GM19043 (cell line): ENCODE data around the gene ADAT3.
A peak's percentile ranks its signal among the peaks of the same experiment; 100 is the strongest.
"Not testable (repeated sequence)": the region's sequence is repeated elsewhere in the genome, so short reads cannot be mapped to it uniquely, and the experiment has no call there.

ENCODE experiments used
- ATAC-seq: cut with Tn5 transposase; IDR thresholded peaks from one replicate; pipeline ENCODE4 v1.9.1; 2021; ENCODE audit warnings: low read depth; ENCODE audit not compliant: unreplicated experiment

The ADAT3 gene

DNA sequence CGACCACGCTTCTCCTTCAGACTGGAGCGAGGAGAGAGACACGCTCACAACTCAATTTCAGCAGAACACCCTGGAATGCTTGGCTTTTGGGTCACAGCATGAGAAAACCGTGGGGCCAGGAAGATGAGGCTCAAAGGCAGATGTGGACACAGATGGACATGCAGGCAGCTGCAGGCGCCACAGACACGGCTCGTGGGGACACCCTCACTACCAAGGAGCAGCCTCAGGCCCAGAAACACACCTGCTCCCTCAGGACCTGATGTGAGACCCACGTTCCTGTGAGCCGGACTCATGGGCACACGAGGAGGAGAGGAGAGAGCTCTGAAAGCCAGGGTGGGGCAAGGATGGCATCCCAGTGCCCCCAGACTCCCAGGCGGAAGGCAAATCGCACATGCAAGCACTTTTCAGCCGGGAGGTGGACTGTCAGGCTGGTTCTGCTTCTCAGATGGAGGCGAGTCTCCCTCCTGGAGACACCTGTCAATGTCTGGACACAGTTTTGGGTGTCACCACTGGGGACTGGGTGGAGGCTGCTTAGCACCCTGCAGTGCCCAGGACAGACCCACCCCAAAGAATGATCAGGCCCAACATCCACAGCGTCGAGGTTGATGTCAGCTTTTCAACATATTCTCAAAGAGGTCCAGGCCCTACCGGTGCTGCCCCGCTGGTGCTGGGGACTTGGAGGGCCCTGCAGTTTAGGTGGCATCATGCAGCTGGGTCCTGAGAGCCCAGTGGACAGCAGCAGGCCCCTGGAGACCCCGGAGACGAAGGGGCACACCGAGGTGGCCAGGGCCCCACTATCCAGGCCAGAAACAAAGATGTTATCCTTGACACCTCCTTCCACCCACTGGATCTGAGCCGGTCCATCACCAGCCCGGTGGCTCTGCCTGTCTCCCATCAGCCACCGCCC, 22.2 kb upstream of the ADAT3 start:
- no peak for ATAC-seq

DNA sequence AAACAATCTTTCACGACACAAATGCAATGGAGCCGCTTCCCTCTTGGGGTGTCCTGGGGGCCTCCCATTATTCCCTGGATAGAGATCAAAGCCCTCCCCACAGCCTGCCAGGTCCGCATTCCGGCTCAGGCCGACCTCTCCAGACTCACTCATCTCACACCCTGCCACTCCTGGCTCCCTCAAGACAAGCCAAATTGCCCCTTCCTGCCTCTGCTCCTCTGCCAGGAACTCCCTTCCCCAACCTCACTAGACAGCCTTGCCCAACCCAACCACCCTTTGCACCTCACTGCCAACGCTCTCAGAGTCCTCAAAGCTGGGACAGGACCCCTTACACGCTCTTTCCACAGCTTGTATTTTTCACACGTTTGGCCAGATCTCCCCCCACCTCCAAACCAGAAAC, 21.4 kb upstream of the ADAT3 start:
- no peak for ATAC-seq

DNA sequence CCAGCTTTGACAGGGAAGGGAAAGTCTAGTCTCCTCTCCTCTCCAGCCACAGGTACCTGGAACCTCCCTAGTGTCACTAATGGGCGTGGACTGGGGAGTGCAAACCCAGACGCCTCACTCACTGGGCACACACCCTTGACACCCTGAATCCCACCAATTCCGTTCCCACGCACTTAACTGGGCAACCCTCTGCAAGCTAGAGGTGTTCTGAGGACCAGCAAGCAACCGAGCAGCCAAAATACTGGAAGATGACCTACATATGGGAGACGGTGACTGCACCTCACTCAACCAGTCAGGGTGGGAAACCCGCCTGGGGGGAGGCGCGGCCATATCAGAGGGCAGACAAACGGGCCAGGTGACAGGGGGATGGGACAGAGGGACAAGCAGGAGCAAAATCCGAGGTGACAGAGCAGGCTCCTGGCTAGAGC, 20.9 kb upstream of the ADAT3 start:
- ATAC-seq: no peak

DNA sequence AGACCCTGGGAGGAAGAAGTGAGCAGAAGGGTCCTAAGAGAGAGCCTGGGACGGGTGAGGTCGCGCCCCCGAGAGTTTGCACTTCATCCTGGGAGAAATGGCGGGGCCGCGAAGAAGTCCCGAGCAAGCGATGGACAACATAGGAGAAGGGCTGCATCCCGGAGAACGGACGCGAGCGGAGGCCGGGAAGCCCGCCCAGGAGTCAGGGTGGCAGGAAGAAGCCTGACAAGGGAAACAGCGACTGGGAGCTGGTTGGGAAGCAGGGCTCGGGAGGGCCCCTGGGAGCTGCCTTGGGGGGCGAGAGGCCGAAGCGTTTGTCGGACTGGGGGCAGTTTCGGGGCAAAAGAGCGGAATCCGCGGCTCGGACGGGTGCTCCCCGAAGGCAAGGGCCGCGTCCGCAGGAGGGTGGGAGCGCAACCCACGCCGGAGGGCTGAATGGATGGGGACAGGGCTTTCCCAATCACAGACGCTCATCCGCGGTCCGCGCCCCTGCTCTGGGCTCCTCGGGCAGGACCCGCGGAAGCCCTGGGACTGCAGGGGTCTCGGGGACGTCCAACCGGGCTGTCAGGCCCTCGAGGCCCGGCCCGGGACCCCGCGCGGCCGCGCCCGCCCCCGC, 20.4 kb upstream of the ADAT3 start:
- no peak for ATAC-seq

DNA sequence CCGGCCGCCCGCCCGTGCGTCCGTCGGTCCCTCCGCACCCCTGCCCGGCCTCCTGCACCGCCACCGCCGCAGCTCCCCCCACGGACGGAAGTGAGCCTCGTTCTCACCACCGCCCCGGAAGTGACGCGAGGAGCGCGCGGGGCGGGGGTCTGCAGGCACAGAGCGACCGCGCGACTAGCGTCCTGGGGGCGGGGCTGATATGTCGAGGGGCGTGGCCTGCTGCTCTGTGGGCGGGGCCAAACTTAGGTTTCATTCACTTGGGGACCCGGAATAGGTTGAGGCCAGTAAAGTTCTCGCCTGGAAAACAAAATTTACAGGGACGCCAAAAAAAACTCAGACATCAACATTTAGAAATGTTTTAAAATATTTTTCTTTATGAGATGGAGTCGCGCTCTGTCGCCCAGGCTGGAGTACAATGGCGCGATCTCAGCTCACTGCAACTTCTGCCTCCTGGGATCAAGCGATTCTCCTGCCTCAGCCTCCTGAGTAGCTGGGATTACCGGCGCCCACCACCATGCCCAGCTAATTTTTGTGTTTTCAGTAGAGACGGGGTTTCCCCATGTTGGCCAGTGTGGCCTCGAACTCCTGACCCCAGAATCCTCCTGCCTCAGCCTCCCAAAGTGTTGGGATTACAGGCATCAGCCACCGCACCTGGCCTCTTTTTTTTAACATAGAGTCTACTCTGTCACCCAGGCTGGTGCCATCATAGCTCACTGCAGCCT, 19.6 kb upstream of the ADAT3 start, which contains the start of gene ABHD17A:
ABHD17A (minus strand) TSS at position 99 of the 722 bp plus-strand sequence. CDS start 3,930 bp downstream, outside the sequence.
- ATAC-seq: peak; percentile 87

DNA sequence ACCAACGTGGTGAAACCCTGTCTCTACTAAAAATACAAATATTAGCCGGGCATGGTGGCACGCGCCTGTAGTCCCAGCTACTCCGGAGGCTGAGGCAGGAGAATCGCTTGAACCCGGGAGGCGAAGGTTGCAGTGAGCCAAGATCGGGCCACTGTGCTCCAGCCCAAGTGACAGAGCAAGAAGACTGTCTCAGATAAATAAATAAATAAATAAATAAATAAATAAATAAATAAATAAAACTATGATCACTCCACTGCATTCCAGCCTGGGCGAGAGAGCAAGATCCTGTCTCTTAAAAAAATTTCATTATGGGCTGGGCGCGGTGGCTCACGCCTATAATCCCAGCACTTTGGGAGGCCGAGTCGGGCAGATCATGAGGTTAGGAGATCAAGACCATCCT, 18.8 kb upstream of the ADAT3 start:
- not testable (repeated sequence) for ATAC-seq

DNA sequence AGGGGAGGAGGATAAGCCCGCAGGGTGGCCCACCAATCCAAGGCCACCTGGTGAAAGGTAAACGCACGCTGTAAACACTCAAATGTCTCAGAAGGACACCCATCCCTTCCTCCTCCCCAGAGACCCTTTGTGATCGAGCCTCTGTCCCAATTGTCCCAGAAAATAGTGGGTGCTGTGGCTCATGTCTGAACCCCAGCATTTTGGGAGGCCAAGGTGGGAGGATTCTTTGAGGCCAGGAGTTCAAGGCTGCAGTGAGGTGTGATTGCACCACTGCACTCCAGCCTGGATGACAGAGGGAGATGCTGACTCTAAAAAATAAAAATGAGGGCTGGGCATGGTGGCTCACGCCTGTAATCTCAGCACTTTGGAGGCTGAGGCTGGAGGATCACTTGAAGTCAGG, 16.8 kb upstream of the ADAT3 start:
- ATAC-seq: no peak

DNA sequence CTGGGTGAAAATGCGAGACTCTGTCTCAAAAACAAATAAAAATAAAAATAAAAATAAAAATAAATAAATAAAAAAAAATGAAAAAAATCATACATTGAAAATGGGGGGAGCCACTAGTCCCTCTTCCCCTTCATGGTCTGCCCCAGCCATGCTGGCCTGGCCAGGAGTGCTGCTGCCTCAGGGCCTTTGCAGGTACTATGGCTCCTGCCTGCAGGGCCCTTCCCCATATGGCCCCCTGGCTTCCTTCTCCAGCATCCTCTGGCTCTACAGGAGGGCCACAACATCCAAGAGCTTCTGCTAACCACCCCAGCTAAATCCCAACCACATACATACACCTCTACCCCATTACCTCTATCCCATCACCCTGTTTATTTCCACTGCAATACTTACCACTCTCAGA, 15.3 kb upstream of the ADAT3 start:
- no peak for ATAC-seq

DNA sequence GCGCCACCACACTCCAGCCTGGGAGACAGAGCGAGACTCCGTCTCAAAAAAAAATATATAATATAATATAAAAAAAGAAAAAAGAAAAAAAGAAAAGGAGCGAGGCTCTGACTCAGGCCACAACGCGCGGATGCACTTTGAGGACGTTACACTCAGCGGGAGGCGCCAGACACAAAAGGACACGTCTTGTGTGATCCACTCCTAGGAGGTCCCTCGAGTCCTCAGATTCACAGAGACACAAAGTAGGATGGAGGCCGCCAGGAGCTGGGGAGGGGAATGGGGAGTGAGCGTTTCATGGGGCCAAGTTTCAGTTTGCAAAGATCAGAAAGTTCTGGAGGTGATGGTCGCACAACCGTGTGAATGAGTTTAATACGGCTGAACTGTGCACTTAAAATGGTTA, 11.4 kb upstream of the ADAT3 start:
- ATAC-seq: no peak

DNA sequence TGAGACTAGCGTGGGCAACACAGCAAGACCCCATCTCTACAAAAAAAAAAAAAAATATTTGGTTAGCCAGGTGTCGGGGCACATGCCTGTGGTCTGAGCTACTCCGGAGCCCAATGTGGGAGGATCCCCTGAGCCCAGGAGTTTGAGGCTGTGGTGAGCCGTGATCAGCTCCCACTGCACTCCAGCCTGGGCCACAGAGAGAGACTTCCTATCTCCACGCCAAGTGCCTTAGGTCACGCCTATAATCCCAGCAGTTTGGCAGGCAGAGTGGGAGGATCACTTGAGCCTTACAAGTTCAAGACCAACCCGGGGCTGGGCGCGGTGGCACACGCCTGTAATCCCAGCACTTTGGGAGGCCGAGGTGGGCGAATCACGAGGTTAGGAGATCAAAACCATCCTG, 8.7 kb upstream of the ADAT3 start:
- no peak for ATAC-seq

DNA sequence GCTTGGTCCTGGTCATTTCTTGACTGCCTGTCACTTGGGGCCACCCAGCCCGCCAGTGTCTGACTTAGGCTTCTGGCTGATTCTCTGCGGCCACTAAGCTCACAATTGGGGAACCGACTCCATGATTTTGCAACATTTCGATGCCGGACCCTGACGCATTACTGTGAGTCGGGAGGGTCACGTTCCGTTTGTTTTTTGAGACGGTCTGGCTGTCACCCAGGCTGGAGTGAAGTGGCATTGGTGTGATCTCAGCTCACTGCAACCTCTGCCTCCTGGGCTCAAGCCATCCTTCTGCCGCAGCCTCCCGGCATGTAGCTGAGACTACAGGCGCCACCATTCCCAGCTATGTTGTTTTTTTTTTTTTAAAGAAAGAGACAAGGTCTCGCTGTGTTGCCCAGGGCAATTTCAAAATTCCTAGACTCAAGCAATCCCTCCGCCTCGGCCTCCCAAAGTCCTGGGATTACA, 3.2 kb upstream of the ADAT3 start:
- no peak for ATAC-seq

DNA sequence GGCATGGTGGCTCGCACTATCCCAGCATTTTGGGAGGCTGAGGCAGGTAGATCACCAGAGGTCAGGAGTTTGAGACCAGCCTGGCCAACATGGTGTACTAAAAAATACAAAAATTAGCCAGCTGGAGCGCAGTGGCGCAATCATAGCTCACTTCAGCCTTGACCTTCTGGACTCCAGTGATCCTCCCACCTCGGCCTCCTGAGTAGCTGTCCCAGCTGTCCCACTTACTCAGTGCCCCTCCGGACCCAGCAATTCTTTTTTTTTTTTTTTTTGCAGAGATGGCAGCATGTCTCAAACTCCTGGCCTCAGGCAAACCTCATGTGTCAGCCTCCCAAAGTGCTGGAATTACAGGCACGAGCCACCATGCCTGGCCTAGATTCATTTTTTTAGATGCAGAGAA, 2.3 kb upstream of the ADAT3 start:
- no peak for ATAC-seq

DNA sequence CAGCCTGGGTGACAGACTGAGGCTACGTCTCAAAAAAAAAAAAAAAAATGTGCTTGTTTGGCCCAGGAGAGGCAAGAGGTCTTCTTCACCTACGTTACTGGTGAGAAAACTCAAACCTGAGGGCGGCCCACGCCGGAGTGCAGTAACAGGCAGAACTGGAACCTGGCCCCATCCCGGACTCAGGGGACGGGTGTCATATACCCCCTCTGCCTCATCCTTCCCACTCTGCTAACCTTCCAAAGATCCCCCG, 414 bp upstream of the ADAT3 start:
- no peak for ATAC-seq

DNA sequence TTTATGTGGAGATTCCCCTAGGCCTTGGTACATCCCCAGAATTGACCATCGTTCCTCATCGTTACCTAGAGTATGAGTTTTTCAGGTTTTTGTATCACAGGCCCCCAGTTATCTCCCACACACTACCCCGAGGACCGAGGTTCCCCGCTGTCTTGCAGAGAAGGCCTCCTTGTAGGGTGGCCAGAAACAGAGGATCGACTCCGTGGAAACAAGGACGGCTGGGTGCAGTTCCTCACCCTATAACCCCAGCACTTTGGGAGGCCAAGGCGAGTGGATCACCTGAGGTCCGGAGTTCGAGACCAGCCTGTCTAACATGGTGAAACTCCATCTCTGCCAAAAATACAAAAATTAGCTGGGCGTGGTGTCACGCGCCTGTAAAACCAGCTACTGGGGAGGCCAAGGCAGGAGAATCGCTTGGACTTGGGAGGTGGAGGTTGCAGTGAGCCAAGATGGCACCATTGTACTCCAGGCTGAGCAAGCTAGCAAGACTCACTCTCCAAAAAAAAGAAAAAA, 720 bp downstream of the ADAT3 start:
- no peak for ATAC-seq

DNA sequence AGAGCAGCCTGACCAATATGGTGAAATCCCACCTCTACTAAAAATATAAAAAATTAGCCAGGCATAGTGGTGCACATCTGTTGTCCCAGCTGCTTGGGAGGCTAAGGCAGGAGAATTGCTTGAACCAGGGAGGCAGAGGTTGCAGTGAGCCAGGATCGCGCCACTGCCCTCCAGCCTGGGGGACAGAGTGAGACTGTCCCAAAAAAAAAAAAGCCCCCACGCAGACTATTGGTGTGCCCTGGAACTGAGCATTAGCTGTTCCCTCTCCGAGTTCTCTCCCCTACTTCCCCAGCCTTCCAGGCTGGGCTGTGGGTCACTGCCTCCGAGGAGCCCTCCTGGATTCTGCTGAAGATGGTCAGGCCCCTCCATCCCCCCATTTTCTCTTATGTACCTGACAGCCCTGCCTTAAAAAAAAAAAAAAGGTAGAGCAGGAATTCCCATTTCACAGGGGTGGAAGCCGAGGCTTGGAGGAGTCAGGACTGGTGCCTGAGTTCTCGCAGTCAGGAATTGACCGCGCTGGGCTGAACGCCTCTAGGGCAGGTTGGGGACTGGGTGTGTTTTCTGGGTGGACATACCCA, 1.9 kb downstream of the ADAT3 start:
- no peak for ATAC-seq

DNA sequence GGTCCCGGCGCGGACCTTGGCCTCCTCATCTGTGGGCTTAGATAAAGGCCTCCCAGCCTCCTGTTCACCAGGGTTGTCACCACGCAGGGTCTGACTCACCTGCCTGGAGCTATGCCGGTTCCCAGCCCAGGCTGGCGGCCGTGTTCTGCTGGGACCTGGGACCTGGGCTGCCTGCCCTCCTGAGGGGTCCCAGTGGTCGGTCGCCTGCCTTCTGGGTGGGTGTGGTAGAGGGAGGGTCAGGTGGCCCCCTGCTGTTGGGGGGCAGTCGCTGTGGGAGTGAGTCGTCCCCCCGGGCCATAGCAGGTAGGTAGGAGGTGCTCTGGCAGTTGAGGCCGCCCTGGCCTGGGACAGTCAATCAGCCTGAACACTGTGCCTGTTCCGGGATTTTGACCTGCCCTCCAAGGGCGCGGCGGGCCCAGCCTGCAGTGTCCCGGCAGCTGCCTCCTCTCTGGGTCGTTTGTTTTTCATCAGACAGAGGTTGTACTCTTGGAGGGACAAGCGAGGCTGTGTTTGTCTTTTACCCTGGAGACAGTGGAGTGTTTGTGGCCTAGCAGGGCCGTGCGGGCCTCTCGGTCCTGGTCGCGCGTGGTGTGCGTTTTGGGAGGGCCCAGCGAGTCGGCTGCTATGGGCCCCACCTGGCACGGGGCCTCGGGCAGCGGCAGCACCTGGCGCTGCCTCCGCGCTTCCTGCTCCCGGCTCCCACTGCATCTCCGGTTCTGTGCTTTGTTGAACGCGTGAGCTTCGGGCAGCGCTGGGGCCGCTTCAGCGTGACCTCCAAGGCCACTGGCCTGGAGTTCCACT, 2.6 kb downstream of the ADAT3 start:
- ATAC-seq: no peak

DNA sequence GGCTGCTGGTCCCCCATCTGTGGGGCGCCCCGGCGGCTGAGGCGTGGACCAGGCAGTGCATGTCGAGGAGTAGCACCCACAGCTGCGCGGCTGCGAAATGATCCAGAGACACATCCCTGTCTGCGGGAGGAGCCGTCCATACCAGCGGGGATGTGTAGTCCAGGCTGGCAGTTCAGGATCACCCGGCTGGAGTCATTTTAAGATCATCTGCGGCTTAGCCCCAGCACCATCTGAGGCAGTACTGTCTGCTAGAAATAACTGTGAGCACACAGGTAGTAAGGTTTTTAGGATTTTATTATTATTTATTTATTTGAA, 3.1 kb downstream of the ADAT3 start:
- ATAC-seq: no peak

DNA sequence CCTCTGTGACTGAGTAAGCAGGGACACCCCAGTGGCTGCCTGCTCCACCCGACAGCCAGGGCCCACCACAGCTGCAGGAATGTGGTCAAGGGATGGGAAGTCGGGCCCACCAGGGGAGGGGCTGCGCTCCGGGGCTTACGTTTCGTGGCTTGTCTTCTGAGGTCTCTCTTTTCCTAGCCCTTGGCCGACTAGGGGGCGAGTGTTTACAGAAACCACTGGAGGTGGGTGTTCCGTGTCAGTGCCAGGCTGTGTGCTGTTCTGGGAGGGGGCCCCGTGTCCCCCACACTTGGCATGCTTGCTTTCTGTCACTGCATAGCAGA, 4.5 kb downstream of the ADAT3 start:
- ATAC-seq: no peak

DNA sequence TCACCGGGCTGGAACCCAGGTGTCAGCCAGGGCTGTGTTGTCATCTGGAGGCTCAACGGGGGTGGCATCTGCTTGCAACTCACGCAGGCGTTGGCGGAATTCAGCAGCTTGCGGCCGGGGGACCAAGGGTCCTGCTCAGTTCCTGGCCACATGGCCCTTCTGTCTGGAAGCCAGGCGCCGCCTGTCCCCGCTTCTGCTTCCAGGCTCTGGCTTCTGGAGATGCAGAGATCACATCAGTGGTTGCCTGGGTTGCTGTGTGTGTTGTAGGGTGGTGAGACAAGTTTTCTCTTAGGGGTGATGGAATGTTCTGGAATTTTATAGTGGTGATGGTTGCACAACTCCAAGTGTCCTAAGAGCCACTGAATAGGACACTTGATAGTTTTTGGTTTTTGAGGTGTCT, 5.0 kb downstream of the ADAT3 start:
- no peak for ATAC-seq

DNA sequence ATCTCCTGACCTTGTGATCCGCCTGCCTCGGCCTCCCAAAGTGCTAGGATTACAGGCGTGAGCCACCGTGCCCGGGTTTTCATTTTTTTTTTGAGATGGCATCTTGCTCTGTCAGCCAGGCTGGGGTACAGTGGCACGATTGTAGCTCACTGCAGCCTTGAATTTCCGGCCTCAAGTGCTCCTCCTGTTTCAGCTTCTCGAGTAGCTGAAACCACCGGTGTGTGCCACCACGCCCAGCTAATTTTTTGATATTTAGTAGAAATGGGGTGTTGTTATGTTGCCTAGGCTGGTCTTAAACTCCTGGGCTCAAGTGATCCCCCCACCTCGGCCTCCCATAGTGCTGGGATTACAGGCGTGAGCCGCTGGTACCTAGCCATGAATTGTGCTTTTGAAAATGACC, 5.9 kb downstream of the ADAT3 start:
- ATAC-seq: no peak

DNA sequence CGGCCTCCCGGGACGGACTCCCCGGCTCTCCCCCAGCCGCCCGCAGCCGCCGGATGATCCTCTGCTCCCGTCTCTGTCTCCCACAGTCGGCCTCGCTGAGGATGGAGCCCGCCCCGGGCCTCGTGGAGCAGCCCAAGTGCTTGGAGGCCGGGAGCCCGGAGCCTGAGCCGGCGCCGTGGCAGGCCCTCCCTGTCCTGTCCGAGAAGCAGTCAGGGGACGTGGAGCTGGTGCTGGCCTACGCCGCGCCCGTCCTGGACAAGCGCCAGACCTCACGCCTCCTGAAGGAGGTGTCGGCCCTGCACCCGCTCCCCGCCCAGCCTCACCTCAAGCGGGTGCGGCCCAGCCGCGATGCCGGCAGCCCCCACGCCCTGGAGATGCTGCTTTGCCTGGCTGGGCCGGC, 6.8 kb downstream of the ADAT3 start:
- no peak for ATAC-seq
